Esophagus squamous epithelium (tissue), 5 donors: Measurements from ENCODE around the gene LHPP. TPM values are rescaled to one million over a fixed set of nuclear protein-coding genes. Genes with fewer than 3 reads are reported as not detected.

Experiments used
- DNase-seq: peaks from one replicate; lab custom pipeline; 2025; lab: John Stamatoyannopoulos, UW
- H3K27ac ChIP-seq, 4 donors: fragments of 200-600 bp; sonication (generic); one replicate each; pipeline ENCODE4 v1.5.1; 2016 to 2019; ENCODE audit warnings: mild to moderate bottlenecking in 1 of 4
- H3K27me3 ChIP-seq, 4 donors: fragments of 200-600 bp; sonication (generic); 1 replicate in 3 of 4; 2 replicates in 1 of 4; pipeline versions ENCODE4 v1.5.1 to v1.6.0; 2017 to 2021; ENCODE audit warnings: antibody characterized with exemption in 1 of 4
- H3K36me3 ChIP-seq, 3 donors: fragments of 200-600 bp; sonication (generic); one replicate each; pipeline ENCODE4 v1.5.1; 2016 to 2019
- H3K4me1 ChIP-seq, 3 donors: fragments of 200-600 bp; sonication (generic); one replicate each; pipeline ENCODE4 v1.5.1; 2017 to 2019
- H3K4me3 ChIP-seq, 4 donors: fragments of 200-600 bp; sonication (generic); 1 replicate in 3 of 4; 2 replicates in 1 of 4; pipeline ENCODE4 v1.5.1; 2016 to 2019; ENCODE audit warnings: mild to moderate bottlenecking in 2 of 4, moderate library complexity in 1 of 4
- H3K9me3 ChIP-seq, 3 donors: fragments of 200-600 bp; sonication (generic); one replicate each; pipeline ENCODE4 v1.5.1; 2016 to 2019
- CTCF ChIP-seq, 6 experiments: fragments of 450-650 bp in 4 of 6; fragments of 200-600 bp in 2 of 6; sonication (generic) in 2 of 6; IDR thresholded peaks; one replicate each; pipeline ENCODE4 v1.5.1; 2016 to 2019; ENCODE audit warnings: antibody characterized with exemption in 6 of 6, mild to moderate bottlenecking in 4 of 6, moderate library complexity in 4 of 6
- POLR2A ChIP-seq, 4 donors: fragments of 450-650 bp; IDR thresholded peaks; one replicate each; pipeline ENCODE4 v1.6.1; 2017; ENCODE audit warnings: antibody characterized with exemption in 4 of 4, mild to moderate bottlenecking in 4 of 4, moderate library complexity in 3 of 4
- WGBS, 2 donors: methylation state at CpG; one replicate each; pipeline ENCODE4 v1.1.5; 2018; 5-methylcytosine and 5-hydroxymethylcytosine counted together
- intact Hi-C: fragments of 100-400 bp; cut with DNase I; formaldehyde crosslinking; loops from one replicate; pipeline ENCODE4 v1.15.0; 2022
- total RNA-seq, 4 donors: library from RNA; depleted of rRNA; stranded (reverse); fragments of >200 nt; gene quantifications; one replicate each; pipeline ENCODE4 v1.1.0, GENCODE V29; 2016
- donor health status: DM: yes; HTN: yes; CAD: no.

The LHPP gene
- total RNA-seq, 4 donors from 2014 or later, result 13.9 to 41.1 (median 24.3) TPM

DNA sequence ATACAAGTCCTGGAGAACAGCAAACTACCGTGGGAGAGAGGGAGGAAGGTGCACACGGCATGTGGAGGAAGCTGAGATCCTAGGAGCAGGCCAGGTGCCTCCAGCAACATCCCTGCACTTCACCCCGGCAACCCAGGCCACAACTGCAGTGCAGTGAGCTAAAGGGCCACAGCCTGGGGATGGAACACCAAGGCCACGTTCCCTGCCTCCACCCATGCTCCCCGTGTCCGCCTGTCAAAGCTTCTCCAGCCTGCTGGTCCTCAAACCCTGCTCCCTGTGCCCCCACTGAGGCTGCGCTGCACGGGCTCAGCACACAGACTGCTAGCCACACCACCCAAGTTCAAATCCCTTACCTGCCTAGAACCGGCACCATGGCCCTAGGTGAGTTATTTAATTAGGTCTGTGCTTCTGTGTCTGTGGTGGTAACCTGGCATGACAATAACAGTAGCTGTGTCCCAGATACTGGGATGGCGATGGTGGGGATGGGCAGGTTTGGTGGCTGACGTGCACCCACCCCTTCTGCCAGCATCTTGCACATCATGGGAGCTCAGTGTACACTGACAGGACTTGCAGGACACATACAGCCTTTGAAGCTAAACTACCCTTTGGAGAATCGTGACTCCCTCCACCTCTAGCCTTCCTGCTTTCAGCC lies 197.1 kb downstream of the LHPP start:
- H3K9me3 ChIP-seq, result no peaks in the 10 kb centered on the region
- peak overlapping the region; percentile 4 to 55 (median 26) for H3K27ac ChIP-seq
- 83 to 88% methylated on average over 3 to 12 of the region's 12 CpGs for WGBS, 2 donors
- intact Hi-C loops, result loop anchor here (10.0 kb wide), 1 partner anchor 76 kb away; no protein-coding TSS in a partner anchor
- peaks cover 13 to 78% (median 26%) of the 10 kb centered on the region in 3 donors for H3K4me1 ChIP-seq
- DNase-seq, result no peak
- peaks cover 0 to 43% (median 0%) of the 10 kb centered on the region in 3 donors for H3K36me3 ChIP-seq
- no peak overlapping the region for H3K4me3 ChIP-seq
- H3K27me3 ChIP-seq, result no peaks in the 10 kb centered on the region
- TF ChIP-seq POLR2A (IDR thresholded peaks at IDR 0.05) (no peak), CTCF (IDR thresholded peaks at IDR 0.05) (no peak)

DNA sequence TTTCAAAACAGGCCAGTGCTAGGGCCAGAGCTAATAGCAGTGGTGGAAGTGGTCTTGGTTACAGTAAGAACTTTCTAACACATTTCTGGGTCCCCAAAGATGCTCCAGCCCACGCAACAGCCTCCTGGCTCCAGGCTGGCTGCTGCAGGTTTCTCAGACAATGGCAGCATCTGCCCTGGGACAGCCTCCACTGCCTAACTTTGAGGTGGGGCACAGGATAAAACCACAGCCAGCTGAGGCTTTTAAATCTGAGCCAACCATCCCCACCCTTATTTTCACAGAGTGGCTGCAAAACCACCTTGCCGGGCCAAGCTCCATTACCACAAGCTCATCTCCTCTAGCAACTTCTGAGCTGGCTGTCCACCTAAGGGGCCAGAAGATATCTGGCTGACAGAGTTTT lies 197.8 kb downstream of the LHPP start:
- no peaks in the 10 kb centered on the region for H3K9me3 ChIP-seq
- TF ChIP-seq POLR2A (IDR thresholded peaks at IDR 0.05) (no peak), CTCF (IDR thresholded peaks at IDR 0.05) (no peak)
- intact Hi-C loops, result loop anchor here (10.0 kb wide), 1 partner anchor 75 kb away; no protein-coding TSS in a partner anchor
- H3K4me3 ChIP-seq, result no peak overlapping the region
- DNase-seq, result no peak
- H3K27ac ChIP-seq, result peak overlapping the region in 3 of 4 donors; percentile 4 to 55 (median 37)
- H3K4me1 ChIP-seq, result peaks cover 6 to 78% (median 20%) of the 10 kb centered on the region in 3 donors
- no peaks in the 10 kb centered on the region for H3K27me3 ChIP-seq
- WGBS, 2 donors, result 33 to 48% methylated on average over 2 of the region's 2 CpGs
- H3K36me3 ChIP-seq, result peaks cover 0 to 50% (median 0%) of the 10 kb centered on the region in 3 donors

DNA sequence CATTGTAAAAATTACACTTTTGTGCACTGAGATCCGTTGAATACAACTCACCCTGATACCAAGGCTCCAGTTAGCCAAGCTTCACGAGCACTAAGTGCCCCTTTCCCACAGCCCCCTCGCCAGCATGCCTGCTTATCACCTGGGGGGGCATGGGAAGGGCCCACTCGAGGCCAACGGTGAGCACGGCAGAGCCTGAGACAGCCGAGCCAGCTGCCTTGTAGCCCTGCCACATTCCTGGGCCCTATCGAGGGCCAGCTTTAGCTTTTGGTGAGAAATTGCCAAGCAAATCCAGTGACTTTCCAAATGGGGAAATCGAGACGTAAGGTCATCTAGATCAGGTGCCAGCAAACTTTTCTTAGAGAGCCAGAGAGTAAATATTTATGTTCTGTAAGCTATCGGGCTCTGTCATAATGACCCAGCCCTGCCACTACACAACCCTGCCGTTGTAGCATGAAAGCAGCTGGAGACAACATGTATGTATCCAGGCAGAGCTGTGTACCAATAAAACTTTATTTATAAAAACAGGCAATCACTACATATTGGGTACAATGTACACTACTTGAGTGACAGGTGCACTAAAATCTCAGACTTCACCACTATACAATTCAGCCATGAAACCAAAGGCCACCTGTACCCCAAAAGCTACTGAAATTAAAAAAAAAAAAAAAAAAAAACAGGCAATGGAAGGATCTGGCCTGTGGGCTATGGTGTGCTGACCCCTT lies 198.9 kb downstream of the LHPP start:
- Histone ChIP-seq H3K9me3 (no peaks in the 10 kb centered on the region), H3K36me3 (peaks cover 0 to 57% (median 0%) of the 10 kb centered on the region in 3 donors), H3K4me1 (peaks cover 0 to 76% (median 8%) of the 10 kb centered on the region in 3 donors), H3K27me3 (no peaks in the 10 kb centered on the region), H3K4me3 (no peak overlapping the region), H3K27ac (no peak overlapping the region)
- 61 to 69% methylated on average over 5 to 7 of the region's 12 CpGs for WGBS, 2 donors
- intact Hi-C loops, result no loop called here
- no peak for TF ChIP-seq CTCF (IDR thresholded peaks at IDR 0.05)
- no peak for TF ChIP-seq POLR2A (IDR thresholded peaks at IDR 0.05)
- no peak for DNase-seq

DNA sequence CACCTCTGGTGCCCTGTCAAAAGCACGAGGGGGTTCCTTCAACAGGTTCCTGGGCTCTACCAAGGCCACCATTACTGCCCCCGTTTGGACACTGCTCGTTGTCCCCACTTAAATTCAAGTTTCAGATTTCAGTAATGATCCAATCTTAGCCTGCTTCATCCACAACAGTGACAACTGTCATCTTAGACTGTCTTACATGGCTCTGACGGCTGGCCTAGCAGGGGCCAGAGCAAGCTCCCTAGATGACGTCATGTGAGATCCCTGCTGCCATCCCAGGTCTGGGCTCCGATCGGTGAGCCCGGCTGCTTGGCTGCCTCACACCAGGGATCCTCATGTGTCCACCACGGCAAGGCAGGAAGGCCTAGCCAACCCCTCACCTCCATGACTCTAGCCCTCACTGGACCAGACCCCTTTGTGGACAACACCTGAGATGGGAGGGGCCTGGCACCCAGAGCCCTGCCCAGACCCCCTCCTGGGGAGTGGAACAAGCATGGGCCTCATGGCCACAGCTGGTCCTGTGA lies 200.1 kb downstream of the LHPP start:
- no peak overlapping the region for H3K27ac ChIP-seq
- peaks cover 0 to 74% (median 13%) of the 10 kb centered on the region in 3 donors for H3K4me1 ChIP-seq
- H3K9me3 ChIP-seq, result no peaks in the 10 kb centered on the region
- intact Hi-C loops, result no loop called here
- WGBS, 2 donors, result 88 to 90% methylated on average over 5 of the region's 9 CpGs
- no peak for TF ChIP-seq CTCF (IDR thresholded peaks at IDR 0.05)
- TF ChIP-seq POLR2A (IDR thresholded peaks at IDR 0.05), result no peak
- H3K27me3 ChIP-seq, result no peaks in the 10 kb centered on the region
- DNase-seq, result no peak
- peaks cover 0 to 58% (median 5%) of the 10 kb centered on the region in 3 donors for H3K36me3 ChIP-seq
- no peak overlapping the region for H3K4me3 ChIP-seq

- 85 to 91% methylated on average over 7 to 8 of the region's 8 CpGs for WGBS, 2 donors
- Histone ChIP-seq H3K4me3 (no peak overlapping the region), H3K4me1 (peaks cover 0 to 77% (median 18%) of the 10 kb centered on the region in 3 donors), H3K27ac (no peak overlapping the region), H3K9me3 (no peaks in the 10 kb centered on the region), H3K27me3 (no peaks in the 10 kb centered on the region), H3K36me3 (peaks cover 0 to 68% (median 5%) of the 10 kb centered on the region in 3 donors)
- DNase-seq, result no peak
- intact Hi-C loops, result no loop called here
- TF ChIP-seq CTCF (IDR thresholded peaks at IDR 0.05), result no peak
- TF ChIP-seq POLR2A (IDR thresholded peaks at IDR 0.05), result no peak
Observed at GRCh38 chr10:124663228-124663627, 201.6 kb downstream of the LHPP start.
